ENCODE data around the gene RNU6-1.

Gene RNU6-1

DNA sequence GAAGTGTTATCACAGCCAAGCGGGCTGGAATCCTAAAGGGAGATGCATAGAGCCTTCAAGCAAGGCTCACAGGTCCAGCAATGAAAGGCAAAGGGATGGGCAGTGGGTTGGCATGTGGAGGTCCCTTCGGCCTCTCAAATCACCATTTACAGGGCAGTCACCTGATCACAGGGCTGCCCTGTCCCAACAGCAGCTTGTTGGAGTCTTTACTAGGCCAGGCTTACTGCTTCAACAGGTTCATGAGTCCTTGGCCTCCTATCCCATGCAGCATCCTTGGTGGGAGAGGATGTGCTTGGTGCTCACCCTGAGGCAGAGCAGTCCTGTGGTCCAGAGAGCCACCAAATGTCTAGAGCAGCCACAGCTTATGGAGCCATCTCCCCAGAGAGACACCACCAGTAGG, 38.7 kb downstream of the RNU6-1 start:
- DNase-seq (ENCODE audit: low spot score), result no peak

DNA sequence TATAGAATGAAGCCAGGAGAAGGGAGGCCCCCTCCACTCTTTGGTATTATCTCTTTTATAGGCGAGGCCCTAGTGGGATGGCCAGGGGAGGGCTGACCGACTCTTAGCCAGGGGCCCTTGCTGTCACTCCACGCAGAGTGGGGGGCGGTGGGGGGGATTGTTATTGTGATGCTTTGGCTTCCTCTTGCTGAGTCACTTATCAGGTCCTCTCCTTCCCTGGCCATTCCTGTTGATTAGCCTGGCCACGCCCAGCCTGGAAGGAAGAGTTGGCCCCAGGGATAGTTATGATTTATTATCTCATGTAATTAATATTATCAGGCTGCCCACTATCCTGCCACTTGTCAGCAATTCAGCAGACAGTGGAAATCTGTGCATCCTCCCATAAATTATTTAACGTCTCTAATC, 40.0 kb downstream of the RNU6-1 start:
- DNase-seq (ENCODE audit: low spot score), result no peak

DNA sequence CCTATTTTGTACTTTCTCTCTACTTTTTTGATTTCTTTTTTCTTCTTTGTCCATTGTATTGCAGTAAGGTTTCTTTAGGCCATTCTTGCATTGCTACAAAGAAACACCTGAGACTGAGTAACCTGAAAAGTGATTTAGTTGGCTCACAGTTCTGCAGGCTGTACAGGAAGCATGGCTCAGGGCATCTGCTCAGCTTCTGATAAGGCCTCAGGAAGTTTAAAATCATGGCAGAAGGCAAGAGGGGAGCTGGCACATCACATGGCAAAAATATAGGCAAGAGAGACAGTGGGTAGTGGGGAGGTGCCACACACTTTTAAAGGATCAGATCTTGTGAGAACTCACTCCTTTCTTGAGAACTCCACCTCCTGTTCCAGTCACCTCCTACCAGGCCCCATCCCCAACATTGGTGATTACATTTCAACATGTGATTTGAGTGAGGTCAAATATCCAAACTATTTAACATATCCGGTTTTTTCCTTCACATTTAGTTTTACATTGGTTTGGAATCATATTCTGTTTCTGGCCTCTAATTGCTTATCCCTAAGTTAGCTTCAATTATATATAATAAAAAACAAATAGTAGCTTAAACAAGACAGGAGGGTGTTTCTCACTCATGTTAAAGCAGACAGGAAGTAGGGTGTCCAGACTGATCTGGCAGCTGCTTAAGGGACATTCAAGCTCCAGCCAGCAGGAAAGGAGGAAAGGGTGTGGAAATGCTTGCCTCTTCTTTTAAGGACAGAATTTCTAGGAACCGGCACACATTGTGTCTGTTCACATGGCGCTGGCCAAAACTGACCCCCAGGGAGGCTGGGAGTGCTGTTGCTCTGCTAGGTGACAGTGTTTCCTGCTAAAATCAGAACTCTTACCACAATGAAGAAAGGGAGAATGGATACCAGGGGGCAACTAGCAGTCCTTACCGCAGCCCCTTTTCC, 43.4 kb downstream of the RNU6-1 start:
- DNase-seq (ENCODE audit: low spot score), result no peak

DNA sequence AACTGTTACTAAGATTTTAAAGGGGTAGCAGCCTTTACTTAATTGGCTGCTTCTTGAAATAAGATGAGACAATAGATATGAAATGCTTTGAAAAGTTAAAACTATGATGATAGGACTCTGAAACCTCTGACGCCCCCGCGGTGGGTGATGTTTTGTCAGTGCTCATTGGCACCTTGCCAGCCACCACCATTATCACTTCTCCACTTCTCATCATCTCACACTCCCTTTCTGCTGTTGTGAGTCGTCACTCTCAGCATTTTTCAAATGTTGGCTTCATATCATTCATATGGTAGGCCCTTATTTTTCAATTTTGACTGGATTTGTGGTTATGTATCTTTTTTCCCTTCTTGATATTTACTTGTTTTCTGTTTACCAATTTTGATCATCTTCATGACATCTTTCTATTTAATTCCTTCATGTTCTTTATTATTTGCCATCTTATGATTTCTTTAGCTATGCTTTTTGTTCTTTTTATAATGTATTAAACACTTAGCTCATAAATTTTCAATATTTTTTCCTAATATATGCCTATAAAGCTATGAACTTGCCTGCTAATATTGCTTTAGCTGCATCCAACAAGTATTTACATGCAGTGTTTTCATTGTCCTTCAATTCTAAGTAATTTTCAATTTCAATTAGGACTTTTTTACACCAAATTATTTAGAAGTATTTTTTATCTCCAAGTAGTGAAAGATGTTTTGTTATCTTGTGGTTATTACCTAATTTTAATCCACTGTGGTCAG, 44.8 kb downstream of the RNU6-1 start:
- no peak for DNase-seq (ENCODE audit: low spot score)

DNA sequence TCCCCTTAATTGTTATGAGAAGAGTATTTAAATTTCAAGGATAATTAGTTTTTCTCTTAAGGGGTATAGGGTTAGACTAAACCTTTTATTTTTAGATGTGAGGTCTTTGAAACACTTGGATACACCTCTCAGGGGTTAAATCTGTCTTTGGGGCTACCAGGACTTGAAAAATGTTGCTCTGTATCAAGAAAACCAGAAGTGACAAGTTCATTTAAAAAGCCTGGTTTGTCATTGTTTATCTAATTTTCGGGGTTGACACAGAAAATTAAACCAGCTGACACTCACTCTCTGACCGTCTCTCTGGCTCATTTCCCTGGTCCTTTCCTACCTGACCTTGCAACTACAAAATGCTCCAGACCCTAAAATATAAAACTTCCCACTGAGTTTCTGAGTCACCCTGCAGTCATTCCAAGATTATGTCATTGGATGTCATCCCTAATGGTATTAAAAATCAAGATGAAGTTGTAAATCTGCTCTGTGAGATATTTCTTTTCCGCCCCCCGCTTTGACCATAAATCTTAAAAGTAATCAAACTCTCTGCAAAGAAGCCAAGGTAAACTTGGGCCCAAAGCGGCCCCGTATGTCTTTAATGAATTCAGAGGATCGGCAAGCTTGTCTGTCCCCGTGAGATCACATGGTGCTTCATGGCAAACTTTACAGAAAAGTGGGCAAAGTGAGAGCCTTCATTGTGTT, 47.4 kb downstream of the RNU6-1 start:
- no peak for DNase-seq (ENCODE audit: low spot score)

DNA sequence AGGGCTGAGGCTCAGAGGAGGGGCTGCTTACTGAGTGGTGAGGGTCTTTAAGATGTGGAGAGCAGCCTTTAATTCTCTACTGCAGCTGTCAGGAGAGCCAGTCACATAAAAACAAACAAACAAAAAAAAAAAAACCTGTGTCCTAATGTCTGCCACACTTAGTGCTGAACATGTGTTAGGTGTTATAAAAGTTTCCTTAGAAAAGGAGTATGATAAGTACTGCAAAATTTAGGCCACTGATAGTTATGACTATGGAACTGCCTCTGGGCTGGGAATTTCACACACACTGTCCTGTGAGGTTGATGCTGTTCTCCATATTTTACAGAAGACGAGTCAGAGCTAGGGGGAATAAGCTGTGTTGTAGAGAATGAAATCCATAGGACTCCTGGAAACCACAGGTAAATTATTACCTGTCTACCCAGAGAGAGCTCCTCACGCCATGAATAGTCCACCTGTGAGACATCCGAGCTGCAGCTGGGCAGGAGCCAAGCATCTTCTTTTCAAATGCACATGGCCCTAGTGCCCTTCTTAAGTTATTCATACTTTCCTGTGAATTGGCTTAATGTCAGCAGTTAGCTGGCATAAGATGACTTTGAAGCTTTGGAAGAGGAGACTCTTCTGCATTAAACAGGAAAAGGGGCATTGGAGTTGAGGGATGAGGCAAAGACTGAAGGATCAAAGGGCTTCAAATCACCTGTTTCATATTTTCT, 49.1 kb downstream of the RNU6-1 start:
- DNase-seq (ENCODE audit: low spot score), result peak; percentile 33

Measured in SW480 (cell line).